GM12875 (cell line): ENCODE measurements around the gene TAPBPL.
A peak's percentile ranks its signal among the peaks of the same experiment; 100 is the strongest.
"Not testable (repeated sequence)": the region's sequence is repeated elsewhere in the genome, so short reads cannot be mapped to it uniquely, and the experiment has no call there.

Experiments
- H3K4me3 ChIP-seq: one replicate; pipeline ENCODE4 v1.5.1; 2011; ENCODE audit warnings: low read depth, low read length, control low read depth
- CTCF ChIP-seq: IDR thresholded peaks from 2 replicates; pipeline ENCODE4 v1.5.1; 2011; ENCODE audit warnings: low read depth, mild to moderate bottlenecking, control low read depth, inconsistent platforms, low read length, moderate library complexity, borderline replicate concordance; ENCODE audit not compliant: insufficient read depth

The TAPBPL gene

GRCh38 chr12:6488240-6488639 lies 36.4 kb downstream of the TAPBPL start:
- TF ChIP-seq CTCF = no peak
- no peak overlapping the region for H3K4me3 ChIP-seq

GRCh38 chr12:6489449-6489848 lies 37.6 kb downstream of the TAPBPL start:
- no peak for TF ChIP-seq CTCF
- no peak overlapping the region for H3K4me3 ChIP-seq

GRCh38 chr12:6490673-6491072 lies 38.8 kb downstream of the TAPBPL start:
- H3K4me3 ChIP-seq = not testable (repeated sequence)

- H3K4me3 ChIP-seq = peak within 1 kb of the TSS; percentile 88
- TF ChIP-seq CTCF = no peak
Measured at GRCh38 chr12:6492838-6493496, 41.1 kb downstream of the TAPBPL start, which contains the start of gene MRPL51. Gene MRPL51, minus strand, starts transcription at chr12:6493262. Its CDS starts 126 bp downstream, at chr12:6493136.

- TF ChIP-seq CTCF = peak; percentile 24; the same call in 1 of the 2 replicates
- H3K4me3 ChIP-seq = peak within 1 kb of the TSS; percentile 88
Measured at GRCh38 chr12:6493497-6494257, 41.8 kb downstream of the TAPBPL start, which contains the start of gene NCAPD2. Gene NCAPD2, plus strand, starts transcription at chr12:6494102. Its CDS starts 997 bp downstream, at chr12:6495099.

GRCh38 chr12:6494258-6494743 lies 42.5 kb downstream of the TAPBPL start:
- no peak for TF ChIP-seq CTCF
- peak overlapping the region; percentile 47 for H3K4me3 ChIP-seq

- TF ChIP-seq CTCF = no peak
- H3K4me3 ChIP-seq = peak overlapping the region; percentile 47
Measured at GRCh38 chr12:6494968-6495367, 43.1 kb downstream of the TAPBPL start.

- not testable (repeated sequence) for H3K4me3 ChIP-seq
Measured at GRCh38 chr12:6497291-6497690, 45.4 kb downstream of the TAPBPL start.
